HEK293 (cell line): Measurements from ENCODE around the gene SLC2A6.

Experiments
- CTCF ChIP-seq: fragments of 450-650 bp; formaldehyde crosslinking; IDR thresholded peaks from 2 replicates; pipeline ENCODE4 v1.5.1; 2016; ENCODE audit warnings: missing biosample characterization, missing genetic modification characterization
- ZNF302 ChIP-seq: fragments of 450-650 bp; formaldehyde crosslinking; IDR thresholded peaks from 2 replicates; pipeline ENCODE4 v1.5.1; 2016; ENCODE audit warnings: missing biosample characterization, missing genetic modification characterization, low read depth

- TF ChIP-seq CTCF (tag by site-specific recombination) (no peak), ZNF302 (no peak)
These were observed 2.0 kb downstream of the SLC2A6 start for GRCh38 chr9:133476941-133477340.
